DMS53 treated with DMSO at 0.1 percent for 48 hours (cell line): ENCODE results near the gene MED15.
"Not testable (repeated sequence)": the region's sequence is repeated elsewhere in the genome, so short reads cannot be mapped to it uniquely, and the experiment has no call there.

Source experiments
- DNase-seq: peaks from one replicate; lab custom pipeline; 2025; ENCODE audit not compliant: unreplicated experiment; lab: John Stamatoyannopoulos, UW

Gene MED15

GRCh38 chr22:20507253-20508066 lies at the start of gene MED15:
MED15 (plus strand) TSS chr22:20507610; CDS start chr22:20507679, 69 bp downstream.
- peak; percentile 44 for DNase-seq

- no peak for DNase-seq
Observed at GRCh38 chr22:20458530-20459151, 48.8 kb upstream of the MED15 start.

- no peak for DNase-seq
Observed at GRCh38 chr22:20459152-20459542, 48.3 kb upstream of the MED15 start.

GRCh38 chr22:20459862-20460261 lies 47.5 kb upstream of the MED15 start:
- DNase-seq, result no peak

GRCh38 chr22:20463324-20464095 lies 43.9 kb upstream of the MED15 start:
- DNase-seq, result no peak

GRCh38 chr22:20464096-20464614 lies 43.3 kb upstream of the MED15 start:
- DNase-seq, result no peak

- DNase-seq, result no peak
Observed at GRCh38 chr22:20464912-20465758, 42.3 kb upstream of the MED15 start.

GRCh38 chr22:20465759-20466077 lies 41.7 kb upstream of the MED15 start:
- DNase-seq, result no peak

GRCh38 chr22:20466659-20467379 lies 40.6 kb upstream of the MED15 start:
- DNase-seq, result no peak

- DNase-seq, result no peak
Observed at GRCh38 chr22:20469110-20469868, 38.1 kb upstream of the MED15 start.

- not testable (repeated sequence) for DNase-seq
Observed at GRCh38 chr22:20470525-20470924, 36.9 kb upstream of the MED15 start.

- no peak for DNase-seq
Observed at GRCh38 chr22:20471126-20471833, 36.1 kb upstream of the MED15 start.

GRCh38 chr22:20472629-20473442 lies 34.6 kb upstream of the MED15 start:
- no peak for DNase-seq

GRCh38 chr22:20475115-20475436 lies 32.3 kb upstream of the MED15 start:
- no peak for DNase-seq

- DNase-seq, result not testable (repeated sequence)
Observed at GRCh38 chr22:20475569-20475968, 31.8 kb upstream of the MED15 start.

GRCh38 chr22:20478059-20478458 lies 29.4 kb upstream of the MED15 start:
- not testable (repeated sequence) for DNase-seq

- no peak for DNase-seq
Observed at GRCh38 chr22:20479612-20480196, 27.7 kb upstream of the MED15 start.

GRCh38 chr22:20483143-20483506 lies 24.3 kb upstream of the MED15 start:
- not testable (repeated sequence) for DNase-seq
